Endothelial cell of umbilical vein (primary cell): ENCODE data around the gene SPTBN5. TPM values are rescaled to one million over a fixed set of nuclear protein-coding genes. Genes with fewer than 3 reads are reported as not detected.

ENCODE experiments used
- BruUV-seq: library from RNA; stranded (reverse); fragments of 400-500 nt; replicated peaks from 2 replicates; lab custom pipeline; 2021; lab: Mats Ljungman, UMichigan
- CTCF ChIA-PET: fragments of 300-600, 350-600 bp; sonication (Branson Sonifier 250); formaldehyde crosslinking; loops from one replicate; lab custom pipeline; 2021; ENCODE audit warnings: antibody characterized with exemption, inconsistent platforms; lab: Charles Lee
- POLR2A ChIA-PET: fragments of 300-600, 350-600 bp; sonication (Branson Sonifier 250); formaldehyde crosslinking; loops from one replicate; lab custom pipeline; 2021; ENCODE audit warnings: antibody characterized with exemption, inconsistent platforms; lab: Charles Lee
- DNase-seq: peaks from one replicate; pipeline ENCODE4 v3.0.0-alpha.2; 2011; ENCODE audit warnings: low read depth, low spot score
- FAIRE-seq: peaks from 2 replicates; lab custom pipeline; 2011; peaks lifted over from hg19 to GRCh38; lab: Jason Lieb, UNC
- H2AFZ ChIP-seq: 2 replicates; pipeline ENCODE4 v1.6.0; 2012; ENCODE audit warnings: low read depth, low read length, control low read depth, inconsistent platforms
- H3K27ac ChIP-seq: 2 replicates; pipeline ENCODE4 v1.5.1; 2011; ENCODE audit warnings: low read depth, mild to moderate bottlenecking, control low read depth, low read length, moderate library complexity; ENCODE audit not compliant: insufficient read depth
- H3K27me3 ChIP-seq, 2 experiments: 2 replicates each; pipeline versions ENCODE4 v1.6.0 to v1.6.1; 2011; ENCODE audit warnings: low read length in 2 of 2, mixed read lengths in 1 of 2; ENCODE audit not compliant: control insufficient read depth in 2 of 2, insufficient read depth in 2 of 2
- H3K36me3 ChIP-seq, 2 experiments: 2 replicates in 1 of 2; 3 replicates in 1 of 2; pipeline ENCODE4 v1.5.1; 2011; ENCODE audit warnings: low read length in 2 of 2, mild to moderate bottlenecking in 1 of 2, moderate library complexity in 1 of 2; ENCODE audit not compliant: control insufficient read depth in 2 of 2, insufficient read depth in 2 of 2; ENCODE audit errors: extremely low read depth in 1 of 2
- H3K4me1 ChIP-seq: 3 replicates; pipeline ENCODE4 v1.5.1; 2011; ENCODE audit warnings: mild to moderate bottlenecking, low read length; ENCODE audit not compliant: control insufficient read depth, insufficient read depth; ENCODE audit errors: extremely low read depth
- H3K4me2 ChIP-seq: 2 replicates; pipeline ENCODE4 v1.6.1; 2011; ENCODE audit warnings: low read length, control low read depth, mixed read lengths; ENCODE audit not compliant: insufficient read depth
- H3K4me3 ChIP-seq, 3 experiments: fragments of 200-600 bp in 1 of 3; sonication (generic), shearing (Covaris generic) in 1 of 3; replicated peaks in 1 of 3; 2 replicates each; pipeline ENCODE4 v1.5.1; 2011 to 2016; ENCODE audit warnings: control low read depth in 3 of 3, low read length in 3 of 3, mild to moderate bottlenecking in 2 of 3, inconsistent platforms in 1 of 3, low read depth in 1 of 3, moderate library complexity in 1 of 3; ENCODE audit not compliant: insufficient read depth in 1 of 3
- H3K79me2 ChIP-seq: 2 replicates; pipeline ENCODE4 v1.6.0; 2012; ENCODE audit warnings: low read length, inconsistent platforms; ENCODE audit not compliant: control insufficient read depth, insufficient read depth
- H3K9ac ChIP-seq: replicated peaks from 2 replicates; pipeline ENCODE3; 2011; ENCODE audit warnings: low read length, control low read depth; ENCODE audit not compliant: insufficient read depth; ENCODE audit errors: extremely low read depth
- H3K9me1 ChIP-seq: replicated peaks from 3 replicates; pipeline ENCODE4 v1.6.0; 2011; ENCODE audit warnings: mild to moderate bottlenecking, low read length; ENCODE audit not compliant: control insufficient read depth, insufficient read depth; ENCODE audit errors: extremely low read depth
- H3K9me3 ChIP-seq: replicated peaks from 2 replicates; pipeline ENCODE4 v1.5.1; 2012; ENCODE audit warnings: low read length, inconsistent platforms; ENCODE audit not compliant: control insufficient read depth, insufficient read depth
- H4K20me1 ChIP-seq: replicated peaks from 2 replicates; pipeline ENCODE3; 2011; ENCODE audit warnings: mild to moderate bottlenecking, low read length; ENCODE audit not compliant: control insufficient read depth, insufficient read depth; ENCODE audit errors: extremely low read depth
- EZH2 ChIP-seq: IDR thresholded peaks from 2 replicates; pipeline ENCODE4 v1.6.1; 2012; ENCODE audit warnings: borderline replicate concordance, low read depth, mild to moderate bottlenecking, moderate library complexity, low read length, inconsistent platforms; ENCODE audit not compliant: severe bottlenecking
- FOS ChIP-seq: IDR thresholded peaks from 2 replicates; pipeline ENCODE4 v1.6.1; 2011; ENCODE audit warnings: mild to moderate bottlenecking, low read length, moderate library complexity, borderline replicate concordance; ENCODE audit not compliant: insufficient read depth
- GATA2 ChIP-seq: IDR thresholded peaks from 2 replicates; pipeline ENCODE4 v1.7.0; 2011; ENCODE audit warnings: low read depth, mild to moderate bottlenecking, moderate library complexity, mixed read lengths, low read length; ENCODE audit not compliant: insufficient read length, insufficient read depth
- JUN ChIP-seq: IDR thresholded peaks from 2 replicates; pipeline ENCODE4 v1.6.1; 2011; ENCODE audit warnings: borderline replicate concordance, low read depth; ENCODE audit not compliant: insufficient read length, insufficient read depth
- MYC ChIP-seq: IDR thresholded peaks from one replicate; pipeline ENCODE4 v1.6.1; 2011; ENCODE audit warnings: mild to moderate bottlenecking, low read depth, low read length
- POLR2A ChIP-seq: IDR thresholded peaks from 2 replicates; pipeline ENCODE4 v1.6.1; 2012; ENCODE audit warnings: low read depth, mild to moderate bottlenecking, control low read depth, low read length
- POLR2AphosphoS5 ChIP-seq: IDR thresholded peaks from 2 replicates; pipeline ENCODE4 v1.6.1; 2012; ENCODE audit warnings: low read depth, mild to moderate bottlenecking, control low read depth, low read length, moderate library complexity; ENCODE audit not compliant: insufficient read depth
- dilution Hi-C: fragments of 300-500 bp; cut with MboI; formaldehyde crosslinking; loops from one replicate; pipeline ENCODE4 v1.15.0; 2019; ENCODE audit warnings: low sequenced_read_pairs; ENCODE audit not compliant: extremely low pct_ligation_motif_present
- intact Hi-C: fragments of 100-400 bp; cut with micrococcal nuclease; formaldehyde crosslinking; loops from one replicate; pipeline ENCODE4 v1.10.0; 2022
- polyA plus RNA-seq, 4 experiments: library from polyadenylated mRNA; depleted of rRNA in 3 of 4; stranded (reverse) in 3 of 4; unstranded in 1 of 4; fragments of >200 nt; gene quantifications; 2 replicates each; pipeline versions ENCODE4 v1.2.1 to v1.2.3, GENCODE V29; 2011 to 2012; ENCODE audit warnings: missing spikeins in 1 of 4
- total RNA-seq: library from RNA; stranded (reverse); gene quantifications from 2 replicates; pipeline ENCODE4 v1.2.3, GENCODE V29; 2021
- TF ChIP-seq, protein P1 (sequence below): IDR thresholded peaks from 2 replicates; pipeline ENCODE4 v1.6.1; 2011; ENCODE audit not compliant: insufficient read depth, insufficient read length
- TF ChIP-seq, protein P2 (sequence below), 2 donors: IDR thresholded peaks; 1 replicate in 1 of 2; 2 replicates in 1 of 2; pipeline ENCODE4 v1.5.1; 2011; ENCODE audit warnings: low read length in 2 of 2, mild to moderate bottlenecking in 2 of 2, moderate library complexity in 2 of 2, control low read depth in 1 of 2, inconsistent platforms in 1 of 2, low read depth in 1 of 2; ENCODE audit not compliant: insufficient read depth in 1 of 2; ENCODE audit errors: extremely low read depth in 1 of 2

SPTBN5 gene
- total and polyA plus RNA-seq, 2 donors (not counting 3 experiments of a cell fraction or from before 2014, with no cell fraction given) = 12.0 to 19.0 TPM

DNA sequence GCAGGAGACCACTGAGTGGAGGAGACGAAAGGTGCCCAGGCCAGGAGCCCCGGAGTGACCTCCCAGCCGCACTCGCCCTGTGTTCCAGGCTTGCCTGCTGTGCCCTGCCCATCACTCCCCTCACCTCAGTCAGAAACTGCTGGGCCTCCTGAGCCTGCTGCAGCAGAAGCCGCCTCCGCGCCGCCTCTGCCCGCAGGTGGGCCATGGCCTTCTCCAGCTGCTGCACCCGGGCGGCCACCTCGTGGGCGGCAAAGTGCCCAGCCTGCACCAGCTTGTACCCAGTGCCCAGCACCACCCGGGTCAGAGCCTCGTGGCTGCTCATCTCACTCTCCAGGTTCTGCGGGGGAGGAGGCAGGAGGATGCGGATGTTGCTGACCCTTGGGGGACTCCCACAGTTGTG is 37.6 kb downstream of the SPTBN5 start:
- no peaks in the 10 kb centered on the region for H3K9me3 ChIP-seq
- H3K4me3 ChIP-seq = no peak overlapping the region
- H3K4me1 ChIP-seq = no peaks in the 10 kb centered on the region
- no TSS peak for BruUV-seq
- TF ChIP-seq, protein P1, sequence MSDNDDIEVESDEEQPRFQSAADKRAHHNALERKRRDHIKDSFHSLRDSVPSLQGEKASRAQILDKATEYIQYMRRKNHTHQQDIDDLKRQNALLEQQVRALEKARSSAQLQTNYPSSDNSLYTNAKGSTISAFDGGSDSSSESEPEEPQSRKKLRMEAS = no peak
- ChIA-PET CTCF (no interaction called here), POLR2A (no interaction called here)
- H3K9me1 ChIP-seq = no peaks in the 10 kb centered on the region
- intact Hi-C loops (no loop called here), dilution Hi-C loops (no loop called here)
- no peak for FAIRE-seq
- H3K79me2 ChIP-seq = no peaks in the 10 kb centered on the region
- no peak overlapping the region for H2AFZ ChIP-seq
- no peak overlapping the region for H3K4me2 ChIP-seq
- no peak overlapping the region for H3K27ac ChIP-seq
- no peak overlapping the region for H3K9ac ChIP-seq
- no peaks in the 10 kb centered on the region for H3K27me3 ChIP-seq
- DNase-seq = no peak
- H3K36me3 ChIP-seq = peaks cover 5 to 38% of the 10 kb centered on the region in 2 experiments
- H4K20me1 ChIP-seq = no peaks in the 10 kb centered on the region

DNA sequence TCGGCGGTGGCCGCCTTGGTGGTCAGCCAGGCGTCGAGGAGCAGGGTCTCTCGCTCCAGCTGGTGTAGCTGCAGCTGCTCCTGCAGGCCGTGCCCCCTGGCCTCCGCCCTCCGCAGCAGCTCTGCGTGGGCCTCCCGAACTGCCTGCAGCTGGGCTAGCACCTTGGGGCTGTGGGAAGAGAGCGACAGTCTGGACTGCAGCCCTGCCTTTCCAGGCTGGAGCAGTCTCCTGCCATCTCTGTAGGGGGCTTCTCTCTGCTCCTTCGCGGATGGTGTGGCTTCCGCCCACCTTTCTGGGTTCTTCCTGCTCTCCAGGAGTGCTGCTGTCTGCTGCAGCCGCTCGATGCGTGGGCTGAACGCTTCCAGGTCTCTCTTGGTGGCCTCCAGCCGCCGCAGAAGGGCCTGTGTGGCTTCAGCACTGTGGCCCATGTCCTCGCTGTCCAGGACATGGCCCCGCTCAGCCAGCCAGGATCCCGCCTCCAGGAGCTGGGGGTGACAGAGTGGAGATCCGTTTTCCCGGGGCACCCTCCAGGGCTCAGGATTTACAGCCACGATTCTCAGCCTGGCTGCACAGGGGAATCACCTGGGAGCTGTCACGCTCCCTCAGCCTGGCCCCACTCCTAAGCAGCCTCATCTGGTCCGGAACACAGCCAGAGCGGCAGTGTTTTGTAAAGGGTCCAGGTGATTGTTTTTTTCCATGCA is 38.4 kb downstream of the SPTBN5 start:
- TSS peak; percentile 14 for BruUV-seq
- TF ChIP-seq, protein P2, sequence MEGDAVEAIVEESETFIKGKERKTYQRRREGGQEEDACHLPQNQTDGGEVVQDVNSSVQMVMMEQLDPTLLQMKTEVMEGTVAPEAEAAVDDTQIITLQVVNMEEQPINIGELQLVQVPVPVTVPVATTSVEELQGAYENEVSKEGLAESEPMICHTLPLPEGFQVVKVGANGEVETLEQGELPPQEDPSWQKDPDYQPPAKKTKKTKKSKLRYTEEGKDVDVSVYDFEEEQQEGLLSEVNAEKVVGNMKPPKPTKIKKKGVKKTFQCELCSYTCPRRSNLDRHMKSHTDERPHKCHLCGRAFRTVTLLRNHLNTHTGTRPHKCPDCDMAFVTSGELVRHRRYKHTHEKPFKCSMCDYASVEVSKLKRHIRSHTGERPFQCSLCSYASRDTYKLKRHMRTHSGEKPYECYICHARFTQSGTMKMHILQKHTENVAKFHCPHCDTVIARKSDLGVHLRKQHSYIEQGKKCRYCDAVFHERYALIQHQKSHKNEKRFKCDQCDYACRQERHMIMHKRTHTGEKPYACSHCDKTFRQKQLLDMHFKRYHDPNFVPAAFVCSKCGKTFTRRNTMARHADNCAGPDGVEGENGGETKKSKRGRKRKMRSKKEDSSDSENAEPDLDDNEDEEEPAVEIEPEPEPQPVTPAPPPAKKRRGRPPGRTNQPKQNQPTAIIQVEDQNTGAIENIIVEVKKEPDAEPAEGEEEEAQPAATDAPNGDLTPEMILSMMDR (IDR thresholded peaks at IDR 0.05; ENCODE audit: extremely low read depth in 1 of 2, insufficient read depth in 1 of 2, low read depth in 1 of 2, low read length in 2 of 2) = no peak
- TF ChIP-seq MYC (no peak), GATA2 (no peak), JUN (no peak), FOS (no peak), EZH2 (no peak), POLR2AphosphoS5 (no peak), POLR2A (no peak)
- TF ChIP-seq, protein P1 = no peak
- FAIRE-seq (no peak), DNase-seq (no peak)
- Histone ChIP-seq H3K4me1 (no peaks in the 10 kb centered on the region), H3K36me3 (peaks cover 7 to 36% of the 10 kb centered on the region in 2 experiments), H4K20me1 (no peaks in the 10 kb centered on the region), H3K27ac (no peak overlapping the region), H3K9ac (no peak overlapping the region), H2AFZ (no peak overlapping the region), H3K79me2 (no peaks in the 10 kb centered on the region), H3K4me3 (no peak overlapping the region), H3K9me1 (no peaks in the 10 kb centered on the region), H3K4me2 (no peak overlapping the region), H3K27me3 (no peaks in the 10 kb centered on the region), H3K9me3 (no peaks in the 10 kb centered on the region)
- dilution Hi-C loops = no loop called here
- POLR2A ChIA-PET = no interaction called here
- intact Hi-C loops = no loop called here
- CTCF ChIA-PET = no interaction called here
